NCI-H2227 treated with DMSO at 0.1 percent for 48 hours (cell line): ENCODE results near the gene CAPN11.

ENCODE experiments used
- DNase-seq: peaks from one replicate; lab custom pipeline; 2025; lab: John Stamatoyannopoulos, UW

The CAPN11 gene

GRCh38 chr6:44158770-44159228 lies at the start of gene CAPN11:
Gene CAPN11, plus strand, starts transcription at chr6:44158820. Its CDS starts 29 bp downstream, at chr6:44158849.
- DNase-seq = no peak

- no peak for DNase-seq
These were observed 49.4 kb upstream of the CAPN11 start for GRCh38 chr6:44109212-44109611.

- no peak for DNase-seq
These were observed 48.5 kb upstream of the CAPN11 start for GRCh38 chr6:44110005-44110676.

DNA sequence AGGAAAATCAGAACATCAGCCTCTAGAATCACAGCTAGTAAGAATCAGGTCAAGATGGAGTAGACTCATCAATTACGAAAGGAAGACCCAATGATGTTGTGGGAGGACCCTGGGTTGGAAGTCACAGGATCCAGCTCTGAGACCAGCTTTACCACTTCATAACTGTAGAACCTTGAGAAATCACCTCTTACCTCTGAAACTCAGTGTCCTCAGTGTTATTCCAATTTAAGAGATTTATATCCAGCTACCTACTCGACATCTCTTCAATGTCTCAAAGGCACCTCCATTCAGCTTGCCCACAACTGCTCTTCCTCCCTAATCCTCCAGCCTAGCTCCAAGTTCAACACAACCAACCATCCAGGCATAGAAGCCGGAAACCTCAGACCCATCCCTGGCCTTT lies 47.7 kb upstream of the CAPN11 start:
- DNase-seq = no peak

GRCh38 chr6:44111434-44112417 lies 46.9 kb upstream of the CAPN11 start:
- no peak for DNase-seq

DNA sequence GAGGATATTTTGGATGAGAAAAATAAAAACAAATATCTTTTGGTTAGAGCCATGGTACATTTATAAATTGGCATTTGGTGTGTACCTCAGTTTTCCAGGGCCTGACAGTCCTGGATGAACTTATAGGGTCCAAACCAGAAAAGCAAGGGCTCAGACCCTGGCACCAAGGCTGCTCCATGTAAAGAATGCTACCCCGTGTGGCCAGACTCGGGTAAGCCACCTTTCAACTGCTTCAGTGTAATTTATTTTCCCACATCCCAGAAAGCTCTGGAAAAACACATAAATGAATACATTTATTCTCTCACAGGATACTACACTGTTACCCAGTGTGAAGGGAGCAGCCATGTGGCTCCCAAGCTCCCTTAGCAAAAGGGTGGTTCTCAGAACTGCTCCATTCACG lies 45.2 kb upstream of the CAPN11 start:
- no peak for DNase-seq

DNA sequence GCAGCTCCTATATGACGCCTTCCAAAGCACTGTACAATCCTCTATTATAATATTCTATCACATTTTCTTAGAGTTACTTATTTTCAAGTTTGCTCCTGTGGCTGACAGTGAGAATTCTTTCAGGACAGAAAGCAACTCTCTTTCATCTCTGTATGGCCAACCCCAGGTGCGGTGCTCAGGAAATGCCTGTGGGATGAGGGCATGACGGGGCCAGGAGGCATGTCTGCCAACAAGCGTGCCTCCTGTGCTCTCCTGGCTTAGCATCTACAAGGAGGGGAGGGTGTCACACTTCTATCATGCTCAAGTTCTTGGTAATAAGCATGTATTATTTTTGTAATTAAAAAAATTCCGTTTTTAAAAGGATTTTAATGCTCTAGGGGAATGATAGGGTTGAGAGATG lies 42.8 kb upstream of the CAPN11 start:
- DNase-seq = no peak

DNA sequence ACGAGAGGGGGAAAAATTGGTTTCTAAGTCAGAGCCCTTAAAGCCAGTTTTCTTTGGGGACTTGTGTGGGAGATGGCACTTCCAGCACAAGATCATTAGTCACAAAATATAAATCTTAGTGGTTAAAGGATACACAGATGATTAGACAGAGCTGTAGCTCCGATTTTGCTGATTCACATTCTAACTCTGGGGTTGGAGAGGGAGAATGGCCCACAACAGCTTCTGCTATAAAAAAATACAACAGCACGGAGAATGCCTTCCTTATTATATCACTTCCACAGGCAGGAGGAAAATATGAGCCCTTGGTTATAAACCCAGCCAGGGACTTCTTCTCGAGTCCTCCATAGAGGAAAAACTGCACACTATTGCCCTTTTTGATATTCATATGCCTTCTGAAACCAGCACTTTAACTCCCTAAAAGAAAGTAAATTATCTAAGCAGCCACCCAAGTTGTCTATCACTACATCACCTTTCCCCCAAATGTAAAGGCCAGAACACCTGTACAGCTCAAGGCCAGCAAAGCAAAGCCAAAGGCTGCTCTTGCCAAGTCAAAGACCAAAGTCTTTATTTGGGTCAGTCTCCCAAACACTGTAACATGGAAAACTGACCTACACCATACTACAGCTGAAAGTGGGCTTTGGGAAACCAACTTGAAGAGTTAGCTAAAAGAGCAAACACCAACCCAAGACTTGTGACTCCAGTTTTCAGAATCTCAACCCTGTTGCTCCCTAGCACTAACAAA lies 41.8 kb upstream of the CAPN11 start:
- no peak for DNase-seq

- no peak for DNase-seq
These were observed 41.1 kb upstream of the CAPN11 start for GRCh38 chr6:44117397-44118128.

- no peak for DNase-seq
These were observed 38.8 kb upstream of the CAPN11 start for GRCh38 chr6:44119704-44120262.

- no peak for DNase-seq
These were observed 37.8 kb upstream of the CAPN11 start for GRCh38 chr6:44120692-44121443.

DNA sequence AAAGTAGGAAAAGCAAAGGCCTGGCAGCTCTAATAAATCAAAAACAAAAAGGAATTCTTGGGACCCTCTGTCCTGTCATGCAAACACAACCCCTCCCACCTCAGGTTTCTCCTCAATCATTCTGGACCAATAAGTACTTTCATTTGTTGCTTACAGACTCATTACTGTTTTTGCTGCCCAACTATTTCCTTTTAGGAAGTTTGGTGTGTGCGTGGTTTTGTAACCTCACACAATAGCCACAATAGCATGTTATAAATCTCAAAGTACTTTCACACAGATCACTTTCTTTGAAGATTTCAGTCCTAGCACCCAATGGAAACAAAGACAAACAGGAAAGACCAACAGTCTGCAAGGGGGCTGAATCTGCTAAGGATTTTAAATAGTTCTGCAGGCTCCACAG lies 35.8 kb upstream of the CAPN11 start:
- DNase-seq = no peak

- DNase-seq = no peak
These were observed 35.1 kb upstream of the CAPN11 start for GRCh38 chr6:44123544-44123943.

DNA sequence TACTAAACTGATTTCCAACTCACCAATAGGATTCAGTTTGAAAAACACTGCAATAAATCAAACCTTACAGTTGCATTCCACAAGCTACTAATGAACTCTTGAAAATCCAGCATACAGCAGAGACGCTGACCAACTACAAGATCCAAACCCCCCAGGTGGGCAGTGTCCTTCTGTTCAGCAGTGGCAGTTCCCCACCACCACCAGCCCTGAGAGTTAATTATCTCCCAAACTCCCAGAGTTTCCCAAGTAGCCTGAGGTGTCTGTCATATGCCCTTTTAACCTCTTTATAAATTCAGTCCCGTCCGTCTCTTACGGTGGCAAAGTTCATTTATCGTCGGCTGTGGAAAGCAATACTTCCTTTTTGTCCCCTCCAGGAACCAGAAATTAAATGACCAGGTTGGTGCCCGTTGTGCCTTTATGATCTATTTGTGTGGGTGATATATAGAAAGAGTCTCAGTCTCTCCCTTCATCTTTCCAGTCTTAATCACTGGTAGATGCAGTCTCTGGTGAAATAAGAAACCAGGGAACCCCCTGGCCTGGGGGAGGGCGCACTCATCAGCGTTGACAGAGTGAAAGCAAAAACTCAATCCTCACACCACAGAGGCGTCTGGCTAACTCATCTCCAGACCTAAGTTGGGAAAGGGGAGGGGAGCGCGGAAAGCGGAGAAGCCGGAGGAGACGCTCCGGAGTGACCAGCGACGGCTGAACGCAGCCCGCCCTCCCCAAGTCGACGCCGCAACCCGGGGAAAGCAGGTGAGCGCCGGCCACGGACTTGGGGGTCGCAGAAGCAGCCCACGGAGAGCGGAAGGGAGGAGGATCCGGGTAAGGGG lies 32.1 kb upstream of the CAPN11 start:
- no peak for DNase-seq

DNA sequence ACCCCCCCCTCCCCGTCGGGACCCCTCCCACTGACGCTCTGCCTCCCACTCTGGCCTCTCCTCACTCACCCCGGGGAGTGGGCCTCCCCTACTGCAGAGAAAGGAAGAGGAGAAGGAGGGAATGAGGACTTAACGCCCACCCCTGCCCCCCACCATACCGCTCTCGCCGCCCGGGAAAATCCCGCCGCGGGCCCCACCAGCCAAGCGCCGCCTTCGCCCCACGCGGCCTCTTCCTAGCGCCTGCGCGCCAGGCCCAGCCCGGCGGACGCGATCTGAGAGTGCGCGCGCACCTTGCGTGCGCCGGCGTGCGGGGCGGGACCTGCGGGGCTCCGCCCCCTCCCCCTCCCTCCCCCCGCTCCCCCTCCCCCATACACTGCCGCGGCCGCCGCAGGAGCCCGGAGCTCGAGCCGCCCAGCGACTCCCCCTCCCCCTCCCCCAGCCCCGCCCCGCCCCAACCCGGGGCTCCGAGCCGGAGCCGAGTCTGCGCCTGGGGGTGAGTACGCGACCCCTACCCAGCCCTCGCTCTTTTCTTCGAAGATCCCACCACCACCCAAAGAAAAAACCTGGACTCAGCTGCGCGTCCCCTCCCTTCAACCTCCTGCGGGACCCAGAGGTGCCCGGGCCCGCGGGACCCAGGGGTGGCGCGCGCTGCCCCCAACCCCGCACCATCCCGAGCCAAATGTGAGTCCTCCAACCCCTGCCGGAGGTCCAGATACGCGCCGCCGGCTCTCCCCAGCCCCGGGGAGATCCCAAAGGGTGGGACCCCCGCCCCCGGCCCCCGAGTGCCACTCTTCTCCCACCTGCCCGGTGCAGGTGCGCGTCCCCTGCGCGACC lies 31.2 kb upstream of the CAPN11 start, which contains the start of the genes MRPL14 and TMEM63B:
MRPL14 (minus strand) TSS at position 267 of the 834 bp plus-strand sequence. CDS start 10,841 bp downstream, outside the sequence.
TMEM63B (plus strand) TSS at position 369 of the 834 bp plus-strand sequence. CDS start 7,031 bp downstream, outside the sequence.
- peak; percentile 70 for DNase-seq

DNA sequence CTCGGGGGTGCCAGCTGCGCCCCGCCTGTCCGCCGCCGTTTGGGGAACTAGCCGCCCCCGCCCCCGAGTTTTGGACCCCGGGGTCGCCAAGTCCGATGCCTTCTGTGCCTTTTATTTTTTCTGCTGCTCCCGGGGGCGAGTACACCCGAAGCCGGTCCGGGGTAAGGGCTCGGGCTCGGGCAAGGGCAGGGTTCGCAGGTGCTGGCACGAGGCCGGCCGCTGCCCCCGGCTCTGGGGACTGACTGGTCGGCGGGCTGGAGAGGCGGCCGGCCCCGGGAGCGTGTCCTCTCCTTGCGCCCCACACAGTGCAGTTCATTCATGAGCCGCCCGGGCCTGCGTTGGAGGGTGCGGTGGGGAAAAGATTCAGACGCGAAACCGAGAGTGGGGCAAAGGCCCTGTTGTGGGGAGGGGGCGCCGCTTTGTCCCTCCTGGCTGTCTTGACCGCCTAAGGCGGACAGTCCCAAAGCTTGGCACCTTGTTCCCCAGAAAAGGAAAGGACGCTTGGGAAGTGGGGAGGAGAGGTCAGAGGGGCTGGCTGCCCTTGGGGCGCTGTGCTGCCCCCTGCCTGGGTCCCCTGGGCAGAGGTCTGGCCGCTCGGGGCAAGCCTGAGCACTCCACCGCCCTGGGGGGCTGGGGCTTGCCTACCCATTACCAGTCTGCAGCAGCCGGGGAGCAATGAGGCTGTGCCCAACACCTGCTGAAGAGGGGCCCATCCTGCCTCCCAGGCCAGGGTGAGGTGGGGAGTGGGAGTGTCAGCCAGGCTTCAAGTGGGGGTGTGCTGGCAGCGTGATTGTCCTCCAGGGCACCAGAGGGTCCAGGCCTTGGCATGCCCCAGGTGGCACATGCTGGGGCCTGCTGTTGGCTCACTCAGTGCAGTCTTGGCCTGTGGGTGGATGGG lies 30.4 kb upstream of the CAPN11 start:
- no peak for DNase-seq

GRCh38 chr6:44129841-44130322 lies 28.7 kb upstream of the CAPN11 start:
- no peak for DNase-seq
